22Rv1 (cell line): ENCODE data around the gene GMDS.

Experiments
- ZFX ChIP-seq: fragments of 450-650 bp; IDR thresholded peaks from 2 replicates; pipeline ENCODE4 v1.6.1; 2017; ENCODE audit warnings: antibody characterized with exemption, borderline replicate concordance
- TF ChIP-seq, protein P1 (sequence below): fragments of 450-650 bp; IDR thresholded peaks from 2 replicates; pipeline ENCODE4 v1.5.1; 2017; ENCODE audit warnings: mild to moderate bottlenecking

DNA sequence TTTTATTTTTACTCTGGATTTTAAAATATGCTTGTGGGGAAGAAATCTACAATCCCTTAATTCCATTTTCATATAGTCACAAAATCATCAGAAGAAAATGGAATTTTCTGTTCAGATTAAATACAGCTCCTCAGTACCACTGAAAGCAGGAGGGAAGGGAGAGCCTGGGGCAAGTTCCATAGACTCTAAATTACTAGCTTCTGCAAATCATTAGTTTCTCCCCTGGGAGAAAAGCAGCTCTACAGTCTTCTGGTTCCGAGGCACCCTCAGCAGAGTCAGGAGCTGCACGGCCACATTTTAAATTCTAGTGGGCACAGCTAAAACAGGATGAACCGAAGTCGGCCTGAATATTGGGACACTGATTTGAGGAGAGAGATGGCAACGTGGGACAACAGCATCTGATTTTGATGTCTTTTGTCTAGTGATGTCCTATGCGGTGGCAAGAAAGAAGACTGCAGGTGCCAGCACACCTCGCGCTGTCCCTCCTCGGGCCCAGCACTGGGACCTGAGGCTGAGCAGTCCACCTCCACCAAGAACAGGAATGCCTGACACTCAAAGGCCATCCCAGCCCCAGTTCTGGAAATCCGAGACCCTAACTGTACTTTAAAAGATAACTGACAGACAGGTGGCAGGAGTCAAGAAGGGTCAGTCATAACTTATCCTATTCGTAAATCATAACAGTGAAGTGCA lies 545.0 kb downstream of the GMDS start:
- TF ChIP-seq, protein P1, sequence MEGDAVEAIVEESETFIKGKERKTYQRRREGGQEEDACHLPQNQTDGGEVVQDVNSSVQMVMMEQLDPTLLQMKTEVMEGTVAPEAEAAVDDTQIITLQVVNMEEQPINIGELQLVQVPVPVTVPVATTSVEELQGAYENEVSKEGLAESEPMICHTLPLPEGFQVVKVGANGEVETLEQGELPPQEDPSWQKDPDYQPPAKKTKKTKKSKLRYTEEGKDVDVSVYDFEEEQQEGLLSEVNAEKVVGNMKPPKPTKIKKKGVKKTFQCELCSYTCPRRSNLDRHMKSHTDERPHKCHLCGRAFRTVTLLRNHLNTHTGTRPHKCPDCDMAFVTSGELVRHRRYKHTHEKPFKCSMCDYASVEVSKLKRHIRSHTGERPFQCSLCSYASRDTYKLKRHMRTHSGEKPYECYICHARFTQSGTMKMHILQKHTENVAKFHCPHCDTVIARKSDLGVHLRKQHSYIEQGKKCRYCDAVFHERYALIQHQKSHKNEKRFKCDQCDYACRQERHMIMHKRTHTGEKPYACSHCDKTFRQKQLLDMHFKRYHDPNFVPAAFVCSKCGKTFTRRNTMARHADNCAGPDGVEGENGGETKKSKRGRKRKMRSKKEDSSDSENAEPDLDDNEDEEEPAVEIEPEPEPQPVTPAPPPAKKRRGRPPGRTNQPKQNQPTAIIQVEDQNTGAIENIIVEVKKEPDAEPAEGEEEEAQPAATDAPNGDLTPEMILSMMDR: no peak
- no peak for TF ChIP-seq ZFX
